HG03039 (cell line): ENCODE measurements around the gene C11orf21.

Experiments used
- ATAC-seq: cut with Tn5 transposase; IDR thresholded peaks from one replicate; pipeline ENCODE4 v1.9.1; 2021; ENCODE audit warnings: mild to moderate bottlenecking, moderate library complexity; ENCODE audit not compliant: unreplicated experiment

Gene C11orf21

GRCh38 chr11:2309251-2310072 lies 7.7 kb upstream of the C11orf21 start:
- no peak for ATAC-seq

DNA sequence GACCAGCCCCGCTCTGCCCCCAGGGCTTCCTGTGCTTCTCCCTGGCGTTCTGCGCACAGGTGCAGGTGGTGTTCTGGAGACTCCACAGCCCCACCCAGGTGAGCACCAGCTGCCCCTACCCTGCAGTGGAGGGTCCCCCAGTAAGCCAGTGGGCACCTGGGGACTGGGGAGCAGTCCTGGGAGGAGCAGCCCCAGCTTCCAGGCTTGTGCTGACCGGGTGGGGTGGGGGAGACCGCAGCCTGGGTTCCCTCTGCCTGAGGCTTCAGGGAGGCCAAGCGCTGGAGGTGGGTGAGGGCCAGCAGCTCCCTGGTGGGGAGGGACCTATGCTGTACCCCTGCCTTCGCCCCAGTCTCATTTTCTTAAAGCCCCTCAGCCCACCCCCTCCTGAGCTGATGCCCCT lies 7.0 kb upstream of the C11orf21 start:
- no peak for ATAC-seq

DNA sequence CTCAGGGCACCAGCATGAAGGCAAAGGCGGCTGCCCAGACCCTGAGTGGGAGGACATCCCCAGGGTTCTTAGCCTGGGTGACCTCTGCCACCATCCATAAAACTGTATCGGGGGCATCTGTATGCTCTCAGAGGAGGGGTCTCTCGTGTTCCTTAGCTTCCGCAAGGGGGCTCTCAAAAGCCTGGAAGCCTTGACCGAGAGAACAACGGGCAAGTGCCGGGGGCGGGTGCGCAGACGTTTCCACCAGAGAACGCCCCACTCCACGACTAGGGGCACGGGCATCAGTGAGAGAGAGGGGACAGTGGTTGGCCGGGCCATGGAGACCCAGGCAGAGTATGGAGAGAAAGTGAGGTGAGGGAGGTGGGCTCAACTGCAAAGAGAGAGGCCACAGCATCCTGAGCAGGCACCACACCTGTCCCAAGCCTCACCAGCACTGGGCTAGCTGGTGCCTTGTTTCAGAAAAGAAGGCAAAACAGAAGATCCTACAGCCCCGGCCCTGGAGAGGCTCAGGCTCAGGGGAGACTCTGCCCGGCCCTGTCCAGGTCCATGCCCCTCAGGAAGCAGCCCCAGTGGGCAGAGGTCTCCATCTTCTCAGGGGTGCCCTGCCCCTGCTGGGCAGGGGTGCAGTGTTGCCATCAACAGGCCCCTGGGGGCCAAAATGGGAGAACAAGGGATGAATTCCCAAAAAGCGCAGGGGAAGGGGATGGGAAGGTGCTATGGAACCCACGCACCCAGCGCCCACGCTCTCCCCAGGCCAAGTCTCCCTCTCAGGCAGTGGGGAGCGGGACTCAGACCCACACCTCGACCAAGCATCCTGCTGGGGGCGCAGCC lies 6.0 kb upstream of the C11orf21 start:
- no peak for ATAC-seq

DNA sequence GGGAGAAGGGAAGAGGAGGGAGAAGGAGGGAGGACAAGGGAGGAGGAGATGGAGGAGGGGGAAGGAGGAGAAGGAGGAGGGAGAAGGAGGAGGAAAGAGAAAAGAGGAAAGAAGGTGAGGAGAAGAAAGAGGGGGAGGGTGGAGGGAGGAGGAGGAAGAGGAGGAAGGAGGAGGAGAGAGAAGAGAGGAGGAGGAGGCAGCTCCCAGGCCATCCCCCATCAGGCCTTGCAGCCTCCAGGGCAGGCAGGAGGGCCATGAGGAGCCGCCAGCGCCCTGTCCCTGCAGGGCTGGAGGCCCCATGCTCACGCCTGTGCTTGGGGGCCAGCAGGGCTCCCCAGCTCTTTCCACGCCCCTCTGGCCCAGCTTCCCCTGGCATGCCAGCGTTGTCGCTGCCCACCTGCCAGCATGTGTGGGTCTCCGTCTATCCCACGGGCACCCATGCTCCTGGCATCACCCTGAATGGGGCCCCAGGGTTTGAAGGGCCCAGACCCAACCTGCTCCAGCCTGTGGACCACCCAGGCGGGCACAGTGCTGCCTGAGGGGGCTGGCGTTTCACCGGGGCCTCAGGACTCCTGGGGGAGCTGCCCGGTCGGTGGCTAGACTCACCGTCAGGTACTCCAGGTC lies 5.3 kb upstream of the C11orf21 start:
- ATAC-seq: no peak

GRCh38 chr11:2306452-2306823 lies 4.7 kb upstream of the C11orf21 start:
- no peak for ATAC-seq

DNA sequence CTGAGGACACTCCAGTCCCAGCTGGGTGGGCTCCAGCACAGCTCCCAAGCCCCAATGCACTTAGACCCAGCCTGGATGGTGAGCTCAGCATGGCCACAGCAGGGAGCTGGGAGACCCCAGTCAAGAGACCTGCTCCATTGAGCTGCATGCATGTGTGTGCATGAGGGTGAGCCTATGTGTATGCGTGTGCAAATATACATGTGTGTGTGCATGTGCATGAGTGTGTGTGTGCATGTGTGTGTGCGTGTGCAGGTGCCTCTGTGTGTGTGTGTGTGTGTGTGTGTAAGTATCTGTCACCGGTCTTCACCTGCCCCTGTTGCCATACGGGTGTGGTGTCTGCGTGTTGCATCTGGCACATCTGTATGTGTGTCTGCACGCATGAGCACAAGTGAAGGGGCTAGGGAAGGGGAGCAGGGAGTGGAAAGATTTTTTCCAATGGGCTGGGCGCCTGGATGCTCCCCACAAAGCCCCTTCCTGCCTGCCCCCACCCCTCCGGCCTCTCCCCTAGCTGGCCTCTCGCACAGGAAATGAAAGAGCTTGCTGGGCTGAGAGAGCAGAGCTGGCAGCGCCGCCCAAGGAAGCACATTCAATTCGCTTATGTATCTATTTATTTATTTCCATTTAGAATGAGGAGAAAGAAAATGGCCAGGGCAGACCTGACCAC lies 4.2 kb upstream of the C11orf21 start:
- ATAC-seq: no peak

DNA sequence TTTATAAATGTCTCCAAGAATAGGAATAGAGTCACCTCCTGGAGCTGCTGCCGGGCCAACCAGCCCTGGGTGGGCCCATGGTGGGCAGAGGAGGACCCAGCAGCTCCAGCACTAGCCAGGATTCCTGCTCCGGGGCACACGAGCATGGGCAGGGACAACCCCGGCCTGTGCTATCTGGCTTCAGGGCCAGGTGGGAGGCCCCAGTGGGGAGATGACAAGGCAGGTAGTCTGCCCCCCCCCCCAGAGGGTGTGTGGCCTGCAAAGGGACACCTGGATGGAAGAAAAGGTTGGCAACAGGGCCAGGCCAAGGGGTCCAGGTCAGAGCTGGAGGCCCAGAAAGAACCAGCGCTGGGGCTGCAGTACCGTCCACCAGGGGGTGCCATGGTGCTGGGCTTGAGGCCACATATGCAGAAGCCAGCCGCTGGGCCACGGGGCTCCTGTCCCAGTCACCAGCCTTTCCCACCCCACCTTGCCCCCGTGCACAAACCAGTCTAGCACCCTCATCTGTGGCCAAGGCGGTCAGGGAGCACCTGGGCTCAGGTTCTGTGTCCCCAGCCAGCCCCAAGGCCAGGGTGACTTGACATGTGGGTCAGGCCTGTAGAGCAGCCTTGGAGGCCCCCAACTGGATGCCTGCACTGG lies 3.5 kb upstream of the C11orf21 start:
- no peak for ATAC-seq

GRCh38 chr11:2304506-2305139 lies 2.9 kb upstream of the C11orf21 start:
- no peak for ATAC-seq

DNA sequence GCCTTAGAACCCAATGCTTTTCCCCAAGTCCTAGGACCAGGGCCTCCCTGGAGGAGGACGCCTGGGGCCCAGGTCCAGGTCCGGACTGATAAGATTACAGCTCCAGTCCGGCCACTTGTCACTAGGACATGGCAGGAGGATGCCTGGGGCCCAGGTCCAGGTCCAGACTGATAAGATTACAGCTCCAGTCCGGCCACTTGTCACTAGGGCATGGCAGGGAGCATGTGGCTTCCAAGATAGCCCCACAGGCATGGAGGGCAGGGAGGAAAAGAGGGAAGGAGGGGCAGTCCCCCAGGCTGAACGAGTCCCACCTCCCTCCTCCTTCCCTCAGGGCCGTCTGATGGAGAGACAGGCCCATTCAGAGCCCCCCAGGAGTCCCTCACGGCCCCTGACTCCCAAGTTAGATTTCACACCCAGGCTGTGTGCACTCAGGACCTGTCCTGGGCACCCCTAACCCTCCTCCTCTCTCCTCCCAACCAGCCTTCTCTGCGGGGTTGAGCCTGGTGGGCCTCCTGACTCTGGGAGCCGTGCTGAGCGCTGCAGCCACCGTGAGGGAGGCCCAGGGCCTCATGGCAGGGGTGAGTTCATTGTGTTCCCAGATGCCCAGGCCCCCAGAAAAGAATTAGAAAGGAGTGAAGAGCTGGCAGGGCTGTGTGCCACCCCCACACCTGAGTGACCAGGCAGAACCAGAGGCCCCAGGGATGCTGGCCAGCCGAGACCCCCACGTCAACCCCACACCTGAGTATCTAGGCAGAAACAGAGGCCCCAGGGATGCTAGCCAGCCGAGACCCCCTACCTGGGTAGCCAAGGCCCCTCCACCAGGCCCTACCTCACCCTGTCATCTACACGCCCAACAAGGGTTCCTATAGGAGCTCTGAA lies 2.1 kb upstream of the C11orf21 start:
- ATAC-seq: no peak

DNA sequence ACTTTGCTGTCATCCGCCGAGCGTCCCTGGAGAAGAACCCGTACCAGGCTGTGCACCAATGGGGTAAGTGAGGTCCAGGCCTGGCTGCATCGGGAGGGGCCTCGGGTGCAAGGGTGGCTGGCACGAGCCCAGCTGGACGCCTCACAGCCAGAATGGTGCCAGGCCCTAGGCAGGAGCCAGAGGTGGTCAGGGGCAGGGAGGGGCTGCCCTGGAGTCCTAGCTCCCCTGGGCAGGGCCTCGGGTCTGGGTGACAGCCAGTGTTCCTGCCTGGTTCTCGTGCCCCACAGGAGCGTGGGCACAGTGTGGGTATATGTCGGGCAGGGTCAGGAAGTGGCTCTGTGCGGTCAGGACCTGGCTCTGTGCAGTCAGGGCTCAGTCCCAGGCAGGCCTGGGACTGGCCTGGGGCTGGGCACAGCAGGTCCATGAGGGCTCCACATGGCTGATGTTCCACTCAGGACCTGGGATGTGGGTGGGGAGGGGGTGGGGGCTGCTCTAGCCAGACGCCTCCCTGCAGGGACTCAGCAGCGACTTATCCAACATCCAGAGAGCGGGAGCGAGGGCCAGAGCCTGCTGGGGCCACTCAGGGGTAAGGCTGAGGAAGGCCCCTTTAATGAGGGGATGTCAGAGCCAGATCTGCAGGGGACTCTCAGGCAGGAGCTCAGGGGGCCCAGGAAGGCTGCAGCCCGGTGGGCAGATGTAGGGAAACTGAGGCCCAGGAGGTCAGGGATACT lies 1.3 kb upstream of the C11orf21 start:
- no peak for ATAC-seq

DNA sequence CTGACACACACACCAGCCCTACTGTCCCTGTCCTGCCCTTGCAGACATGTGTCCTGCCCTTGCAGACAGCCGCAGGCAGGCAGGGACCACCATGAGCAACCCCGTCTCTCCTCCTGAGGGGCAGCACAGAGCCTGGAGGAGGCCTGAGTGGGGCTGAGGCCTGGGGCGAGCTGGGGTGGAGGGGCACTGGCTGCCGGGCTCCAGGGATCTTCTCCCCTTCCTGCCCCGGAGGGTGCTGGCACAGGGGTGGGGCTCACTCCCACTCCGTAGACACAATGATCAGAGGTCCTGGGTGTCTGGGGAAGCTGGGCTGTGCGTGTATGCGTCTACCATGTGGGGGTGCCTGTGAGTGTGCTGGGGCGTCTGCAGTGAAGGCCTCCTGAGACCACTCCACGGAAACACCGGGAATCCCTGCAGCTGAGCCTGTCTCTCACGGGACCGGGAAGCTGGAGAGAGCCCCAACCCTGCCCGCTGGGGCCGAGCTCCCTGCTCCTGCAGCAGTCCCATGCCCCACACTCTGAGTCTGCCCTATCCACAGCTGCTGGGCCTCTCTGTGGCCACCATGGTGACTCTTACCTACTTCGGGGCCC lies 683 bp upstream of the C11orf21 start:
- no peak for ATAC-seq

GRCh38 chr11:2300936-2301630 lies 635 bp downstream of the C11orf21 start:
- ATAC-seq: no peak

- ATAC-seq: no peak
These were observed 1.3 kb downstream of the C11orf21 start for GRCh38 chr11:2300290-2300935.

DNA sequence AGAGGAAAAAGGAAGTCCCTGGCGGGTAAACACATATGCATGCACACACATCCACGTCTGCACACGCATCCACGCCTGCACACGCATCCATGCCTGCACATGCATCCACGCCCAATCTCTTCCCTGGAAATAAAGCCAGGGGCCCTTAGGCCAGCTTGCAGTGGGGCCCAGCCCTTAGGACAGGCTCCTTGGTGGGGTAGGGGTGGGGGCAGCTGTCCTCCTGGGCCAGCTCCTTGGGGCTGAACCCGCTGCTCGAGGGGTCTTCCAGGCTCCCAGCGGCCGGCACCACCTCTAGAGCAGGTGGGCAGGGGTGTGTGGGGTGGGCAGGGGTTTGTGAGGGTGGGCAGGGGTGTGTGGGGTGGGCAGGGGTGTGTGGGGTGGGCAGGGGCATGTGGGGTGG lies 1.9 kb downstream of the C11orf21 start:
- no peak for ATAC-seq

DNA sequence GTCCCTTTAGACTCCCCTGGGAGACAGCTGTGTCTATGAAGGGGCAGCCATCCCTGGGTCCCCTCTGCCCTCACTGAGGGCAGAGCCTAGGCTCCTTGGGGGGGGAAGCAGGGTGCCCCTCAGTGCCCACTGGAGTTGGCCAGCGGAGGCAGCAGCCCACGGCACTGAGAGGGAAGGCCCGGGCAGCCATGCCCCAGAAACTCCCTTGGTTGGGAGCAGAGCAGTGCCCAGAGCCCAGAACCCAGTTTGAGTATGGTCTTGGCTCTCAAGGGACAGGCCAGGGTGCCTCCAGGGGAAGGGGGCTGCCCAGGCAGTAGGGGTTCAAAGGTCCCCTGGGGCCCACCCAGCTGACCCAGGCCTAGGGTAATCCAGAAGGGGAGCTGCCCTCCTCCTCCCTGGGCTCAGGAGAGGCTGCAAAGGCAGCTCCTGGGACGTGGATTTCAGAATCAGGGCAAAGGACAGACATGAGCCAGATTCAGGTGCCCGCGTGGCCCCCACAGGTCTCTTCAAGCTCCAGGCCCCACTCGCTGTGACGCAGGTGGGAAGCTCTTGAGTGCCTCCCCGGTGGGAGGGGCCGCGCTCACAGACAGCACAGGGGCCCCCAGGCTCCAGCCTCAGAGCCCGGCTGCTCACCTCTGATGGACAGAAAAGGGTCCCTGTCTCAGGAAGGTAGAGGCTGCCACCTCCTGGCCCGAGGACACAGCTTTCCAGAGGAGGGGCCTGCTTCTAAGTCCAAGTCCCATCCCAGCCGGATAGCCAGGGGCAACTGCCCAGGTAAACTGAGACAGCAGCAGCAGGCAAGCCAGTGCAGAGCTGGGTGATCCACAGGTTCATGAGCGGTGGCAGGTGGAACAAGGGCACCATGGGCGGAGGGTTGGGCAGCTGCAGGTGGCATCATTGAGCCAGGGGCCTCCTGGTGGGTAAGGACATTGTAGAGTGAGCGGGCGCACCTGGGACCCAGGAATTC lies 2.6 kb downstream of the C11orf21 start:
- no peak for ATAC-seq
